GM13976 (cell line): ENCODE data around the gene SPIRE1.

ENCODE experiments used
- DNase-seq: peaks from one replicate; pipeline ENCODE4 v3.0.0; 2012; ENCODE audit warnings: low spot score
- CTCF ChIP-seq: IDR thresholded peaks from 2 replicates; pipeline ENCODE4 v1.5.1; 2012; ENCODE audit warnings: borderline replicate concordance, mild to moderate bottlenecking; ENCODE audit not compliant: insufficient read depth; ENCODE audit errors: extremely low read depth, missing control alignments, control extremely low read depth
- in situ Hi-C: fragments of 300-500 bp; cut with MboI; formaldehyde crosslinking; loops from one replicate; pipeline ENCODE4 v1.12.0; 2022; ENCODE audit warnings: low sequenced_read_pairs, mixed read lengths, inconsistent platforms; ENCODE audit not compliant: unreplicated experiment

The SPIRE1 gene

DNA sequence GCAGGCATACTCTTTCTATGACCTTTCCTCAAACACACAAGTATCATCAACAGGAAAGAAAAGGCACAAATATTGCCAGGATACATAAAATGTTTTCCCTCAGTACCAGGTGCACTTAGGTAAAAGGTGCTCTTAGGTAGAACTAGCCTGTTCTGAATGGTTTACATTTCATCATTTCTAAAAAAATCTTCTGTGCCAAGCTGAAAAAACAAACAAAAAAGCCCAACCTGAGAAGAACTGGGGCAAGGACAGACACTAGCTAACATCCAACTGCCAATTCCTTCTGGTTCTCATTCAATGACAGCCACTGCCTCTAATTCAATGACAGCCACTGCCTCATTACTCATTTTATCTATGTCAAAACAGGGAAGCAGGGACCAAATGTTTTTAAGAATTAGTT is 68.5 kb downstream of the SPIRE1 start:
- DNase-seq = no peak
- in situ Hi-C loops = no loop called here
- TF ChIP-seq CTCF = no peak

DNA sequence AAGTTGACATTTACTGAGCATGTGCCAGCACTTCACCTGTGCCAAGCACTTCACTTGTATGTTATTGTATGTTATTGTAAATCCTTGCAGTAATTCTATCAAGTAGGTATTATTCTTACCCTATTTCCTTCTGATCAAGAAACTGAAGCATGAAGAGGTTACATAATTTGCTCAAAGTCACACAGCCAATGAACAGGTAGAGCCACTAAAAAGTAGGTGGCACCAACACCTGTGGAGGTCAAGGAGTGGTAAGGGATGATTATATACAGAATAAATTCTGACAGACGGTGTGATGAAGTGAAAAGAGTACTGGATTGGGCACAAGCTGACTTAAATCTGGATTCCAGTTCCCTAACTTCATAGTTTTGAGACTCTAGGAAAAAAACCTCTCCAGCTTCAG is 71.0 kb downstream of the SPIRE1 start:
- TF ChIP-seq CTCF = no peak
- in situ Hi-C loops = no loop called here
- no peak for DNase-seq

DNA sequence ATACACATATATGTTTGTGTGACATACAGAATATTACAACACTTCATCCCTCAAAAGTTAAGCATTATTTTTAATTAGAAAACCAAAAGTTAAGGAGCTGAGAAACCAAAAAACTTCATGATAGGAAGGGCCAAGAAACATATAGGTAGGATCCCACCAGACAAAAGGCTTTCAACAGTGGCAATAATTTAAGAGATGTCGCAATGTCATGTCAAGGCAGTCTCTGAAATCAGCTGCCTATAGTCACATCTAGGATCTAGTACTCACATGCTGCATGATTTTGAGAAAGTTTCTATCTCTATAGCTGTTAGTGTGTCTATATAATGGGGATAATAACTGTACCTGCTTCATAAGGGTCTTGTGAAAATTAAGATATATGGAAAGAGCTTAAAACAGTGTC is 72.7 kb downstream of the SPIRE1 start:
- no peak for TF ChIP-seq CTCF
- in situ Hi-C loops = no loop called here
- no peak for DNase-seq

GRCh38 chr18:12580630-12581342 is 77.1 kb downstream of the SPIRE1 start:
- in situ Hi-C loops = no loop called here
- DNase-seq = no peak
- no peak for TF ChIP-seq CTCF

GRCh38 chr18:12579775-12580174 is 78.1 kb downstream of the SPIRE1 start:
- no peak for TF ChIP-seq CTCF
- peak; percentile 17 for DNase-seq
- in situ Hi-C loops = no loop called here

DNA sequence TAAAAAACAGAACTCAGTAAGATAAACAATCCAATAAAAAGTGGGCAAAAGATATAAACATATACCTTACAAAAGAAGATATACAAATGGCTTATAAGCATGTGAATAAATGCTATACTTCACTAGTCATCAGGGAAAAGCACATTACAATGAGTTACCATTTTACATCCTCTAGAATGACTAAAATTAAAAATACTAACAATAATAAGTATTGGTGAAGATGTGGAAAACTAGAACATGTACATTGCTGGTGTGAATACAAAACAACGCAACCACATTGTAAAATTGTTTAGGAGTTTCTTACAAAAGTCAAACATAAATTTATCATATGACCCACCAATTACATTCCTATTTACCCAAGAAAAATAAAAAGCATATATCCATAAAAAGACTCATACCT is 80.1 kb downstream of the SPIRE1 start:
- in situ Hi-C loops = no loop called here
- TF ChIP-seq CTCF = no peak
- DNase-seq = no peak

GRCh38 chr18:12574494-12575185 is 83.3 kb downstream of the SPIRE1 start:
- TF ChIP-seq CTCF = no peak
- in situ Hi-C loops = no loop called here
- DNase-seq = no peak
